Fibroblast of the aortic adventitia (primary cell): ENCODE measurements around the gene WDR7. TPM values are rescaled to one million over a fixed set of nuclear protein-coding genes. Genes with fewer than 3 reads are reported as not detected.

Source experiments
- DNase-seq: peaks from one replicate; pipeline ENCODE4 v3.0.0-alpha.2; 2010; ENCODE audit warnings: low read depth
- H3K4me3 ChIP-seq: 2 replicates; pipeline ENCODE4 v1.5.1; 2011; ENCODE audit warnings: low read depth, mild to moderate bottlenecking, control low read depth, low read length, moderate library complexity
- CTCF ChIP-seq: IDR thresholded peaks from 2 replicates; pipeline ENCODE4 v1.5.1; 2011; ENCODE audit warnings: mild to moderate bottlenecking, low read length, control low read depth, inconsistent platforms; ENCODE audit not compliant: insufficient read depth
- total RNA-seq: library from RNA; depleted of rRNA; stranded (reverse); fragments of >200 nt; gene quantifications from 2 replicates; pipeline ENCODE4 v1.2.3, GENCODE V29; 2012; ENCODE audit warnings: low replicate concordance

The WDR7 gene
- 24.0 and 26.7 TPM in 2 replicates for total RNA-seq

GRCh38 chr18:56650944-56651770, at the start of gene WDR7:
Gene WDR7, plus strand, starts transcription at chr18:56651359. Its CDS starts 21,157 bp downstream, at chr18:56672516.
- TF ChIP-seq CTCF, result no peak
- peak within 1 kb of the TSS; percentile 98 for H3K4me3 ChIP-seq
- peak; percentile 98 for DNase-seq

GRCh38 chr18:56606618-56607017, 44.5 kb upstream of the WDR7 start:
- no peak overlapping the region for H3K4me3 ChIP-seq
- TF ChIP-seq CTCF, result no peak
- no peak for DNase-seq

GRCh38 chr18:56615738-56616520, 35.2 kb upstream of the WDR7 start:
- H3K4me3 ChIP-seq, result no peak overlapping the region
- no peak for TF ChIP-seq CTCF

GRCh38 chr18:56627991-56628390, 23.2 kb upstream of the WDR7 start:
- no peak for TF ChIP-seq CTCF
- DNase-seq, result no peak

More at GRCh38 chr18:56615738-56616520, 35.2 kb upstream of the WDR7 start:
- DNase-seq, result no peak

GRCh38 chr18:56632070-56633022, 18.8 kb upstream of the WDR7 start:
- no peak for DNase-seq
- no peak for TF ChIP-seq CTCF
- H3K4me3 ChIP-seq, result no peak overlapping the region

More at GRCh38 chr18:56627991-56628390, 23.2 kb upstream of the WDR7 start:
- H3K4me3 ChIP-seq, result no peak overlapping the region

- no peak for TF ChIP-seq CTCF
- DNase-seq, result no peak
- H3K4me3 ChIP-seq, result no peak overlapping the region
Measured at GRCh38 chr18:56635007-56635406, 16.2 kb upstream of the WDR7 start.
